H1 (cell line): ENCODE data around the gene ETDC.

Source experiments
- ATF3 ChIP-seq: IDR thresholded peaks from 2 replicates; pipeline ENCODE4 v1.6.1; 2011; ENCODE audit warnings: low read depth, mild to moderate bottlenecking, low read length; ENCODE audit not compliant: insufficient read depth
- CEBPB ChIP-seq: IDR thresholded peaks from 2 replicates; pipeline ENCODE4 v1.6.1; 2012; ENCODE audit warnings: low read depth, low read length
- EZH2 ChIP-seq: fragments of 200-600 bp; sonication (generic); IDR thresholded peaks from 2 replicates; pipeline ENCODE4 v1.7.1; 2012; ENCODE audit warnings: low read depth, mild to moderate bottlenecking, moderate library complexity, low read length, inconsistent platforms; ENCODE audit not compliant: severe bottlenecking
- HDAC6 ChIP-seq: IDR thresholded peaks from one replicate; pipeline ENCODE4 v1.7.1; 2012; ENCODE audit warnings: low read depth, mild to moderate bottlenecking, inconsistent platforms, low read length, moderate library complexity
- KDM1A ChIP-seq: fragments of 200-600, 300-600 bp; sonication (generic); IDR thresholded peaks from 2 replicates; pipeline ENCODE4 v1.7.1; 2016; ENCODE audit warnings: mild to moderate bottlenecking, low read length, borderline replicate concordance
- MAX ChIP-seq: IDR thresholded peaks from 2 replicates; pipeline ENCODE4 v1.6.1; 2012; ENCODE audit warnings: inconsistent platforms
- RAD21 ChIP-seq, 2 experiments: IDR thresholded peaks in 1 of 2; conservative IDR thresholded peaks in 1 of 2; 2 replicates each; pipeline ENCODE4 v1.6.1; 2011; ENCODE audit warnings: low read depth in 2 of 2, low read length in 2 of 2, improper control_type of control experiment in 1 of 2, inconsistent platforms in 1 of 2, mild to moderate bottlenecking in 1 of 2, moderate library complexity in 1 of 2
- SIRT6 ChIP-seq: IDR thresholded peaks from one replicate; pipeline ENCODE4 v1.7.1; 2012; ENCODE audit warnings: low read length, inconsistent platforms
- SIX5 ChIP-seq: IDR thresholded peaks from 2 replicates; pipeline ENCODE4 v1.6.1; 2011; ENCODE audit warnings: mild to moderate bottlenecking, low read depth, low read length
- TAF1 ChIP-seq: IDR thresholded peaks from 2 replicates; pipeline ENCODE4 v1.6.1; 2011; ENCODE audit warnings: mild to moderate bottlenecking, low read depth, low read length

DNA sequence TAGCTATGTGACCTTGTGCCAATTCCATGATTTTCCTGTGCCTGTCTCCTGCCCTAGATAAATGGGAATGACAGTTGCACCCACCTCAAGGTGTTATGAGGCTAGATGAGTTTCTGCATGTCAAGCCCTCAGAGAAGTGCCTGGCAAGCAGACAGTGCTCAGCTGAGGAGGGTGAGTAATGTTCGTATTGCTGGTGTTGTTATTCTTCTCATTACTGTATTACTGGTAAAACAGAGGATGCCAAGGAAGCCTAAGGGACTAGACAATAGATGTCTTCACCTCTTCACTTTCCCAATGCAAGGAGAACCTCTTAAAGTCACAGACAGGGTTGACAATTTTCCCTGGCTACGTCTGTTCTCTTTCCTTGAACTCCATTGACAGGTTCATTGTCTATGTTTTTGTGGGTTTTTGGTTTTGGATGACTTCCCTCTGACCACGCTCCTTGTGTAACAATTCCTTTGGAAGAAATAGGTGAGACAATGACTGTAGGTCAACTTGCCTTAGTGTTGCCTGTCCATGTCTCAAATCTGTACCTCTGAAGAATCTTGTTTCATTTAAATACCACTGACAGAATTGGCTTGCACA, 19.2 kb downstream of the ETDC start:
- TF ChIP-seq SIX5 (no peak), SIRT6 (no peak), ATF3 (no peak), MAX (no peak), RAD21 (IDR thresholded peaks at IDR 0.05 in 1 of 2, conservative IDR thresholded peaks at IDR 0.05 in 1 of 2; ENCODE audit: low read depth in 2 of 2, low read length in 2 of 2) (no peak), KDM1A (no peak), CEBPB (no peak), HDAC6 (no peak), EZH2 (no peak), TAF1 (no peak)
